Upper lobe of right lung (tissue), 1 donor: ENCODE results near the gene CA10. TPM values are rescaled to one million over a fixed set of nuclear protein-coding genes. Genes with fewer than 3 reads are reported as not detected.

Source experiments
- ATAC-seq: fragments of 200-7000 bp; cut with Tn5 transposase; one replicate; pipeline ENCODE4 v1.9.1; 2020; ENCODE audit warnings: mild to moderate bottlenecking, moderate library complexity
- DNase-seq: peaks from one replicate; pipeline ENCODE4 v3.0.0-alpha.2; 2020
- H3K27ac ChIP-seq: fragments of 200-600 bp; one replicate; pipeline ENCODE4 v1.8.0; 2022
- H3K27me3 ChIP-seq: fragments of 200-600 bp; one replicate; pipeline ENCODE4 v1.8.0; 2022; ENCODE audit warnings: mild to moderate bottlenecking
- H3K36me3 ChIP-seq: fragments of 200-600 bp; one replicate; pipeline ENCODE4 v1.8.0; 2022
- H3K4me1 ChIP-seq: fragments of 200-600 bp; one replicate; pipeline ENCODE4 v1.8.0; 2022
- H3K4me3 ChIP-seq: fragments of 200-600 bp; one replicate; pipeline ENCODE4 v1.8.0; 2022; ENCODE audit warnings: mild to moderate bottlenecking
- H3K9me3 ChIP-seq: fragments of 200-600 bp; one replicate; pipeline ENCODE4 v1.8.0; 2022
- intact Hi-C: fragments of 100-400 bp; cut with DNase I; formaldehyde crosslinking; loops from one replicate; pipeline ENCODE4 v1.11.0; 2022
- total RNA-seq: library from RNA; stranded (reverse); fragmentation: NEBNext Ultra II Directional; extraction: Animal tissue kit (Norgen Biotek cat#: 25700); gene quantifications from one replicate; pipeline ENCODE4 v1.2.1, GENCODE V29; 2021
- TF ChIP-seq, protein P1 (sequence below): fragments of 200-600 bp; IDR thresholded peaks from one replicate; pipeline ENCODE4 v1.8.0; 2022; ENCODE audit warnings: antibody characterized with exemption
- donor health status: DM: no; HTN: yes; CAD: no; lungs with severe emphysema.

Gene CA10
- total RNA-seq, 1 donor from 2014 or later: not detected

DNA sequence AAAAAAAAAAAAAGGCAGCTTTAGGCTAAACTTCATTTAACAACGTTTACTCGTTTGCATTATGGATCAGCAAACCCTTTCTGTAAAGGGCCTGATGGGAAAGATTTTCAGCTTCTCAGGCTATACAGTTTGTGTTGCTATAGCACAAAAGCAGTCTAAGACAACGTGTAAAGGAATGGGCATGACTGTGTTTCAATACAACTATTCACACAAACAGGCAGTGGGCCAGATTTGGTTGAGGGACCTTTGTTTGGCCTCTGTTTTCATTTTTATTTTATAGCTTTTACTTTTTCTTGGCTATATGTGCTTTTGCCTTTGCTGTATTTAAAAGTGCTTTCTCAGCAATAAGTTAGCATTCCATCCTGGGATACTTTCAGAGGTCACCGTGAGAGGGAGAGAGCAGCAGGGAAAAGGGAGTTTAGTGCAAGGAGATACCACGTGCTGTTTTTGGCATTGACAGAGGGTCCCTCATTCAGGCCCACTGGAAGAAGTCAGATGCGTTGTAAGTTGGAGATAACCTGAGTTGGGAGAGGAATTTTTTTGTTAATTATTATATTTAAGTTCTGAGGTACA, 562.6 kb downstream of the CA10 start:
- Histone ChIP-seq H3K9me3 (no peaks in the 10 kb centered on the region), H3K27me3 (no peaks in the 10 kb centered on the region), H3K4me1 (no peaks in the 10 kb centered on the region), H3K36me3 (no peaks in the 10 kb centered on the region), H3K4me3 (no peak overlapping the region), H3K27ac (no peak overlapping the region)
- DNase-seq: no peak
- ATAC-seq: no peak
- TF ChIP-seq, protein P1, sequence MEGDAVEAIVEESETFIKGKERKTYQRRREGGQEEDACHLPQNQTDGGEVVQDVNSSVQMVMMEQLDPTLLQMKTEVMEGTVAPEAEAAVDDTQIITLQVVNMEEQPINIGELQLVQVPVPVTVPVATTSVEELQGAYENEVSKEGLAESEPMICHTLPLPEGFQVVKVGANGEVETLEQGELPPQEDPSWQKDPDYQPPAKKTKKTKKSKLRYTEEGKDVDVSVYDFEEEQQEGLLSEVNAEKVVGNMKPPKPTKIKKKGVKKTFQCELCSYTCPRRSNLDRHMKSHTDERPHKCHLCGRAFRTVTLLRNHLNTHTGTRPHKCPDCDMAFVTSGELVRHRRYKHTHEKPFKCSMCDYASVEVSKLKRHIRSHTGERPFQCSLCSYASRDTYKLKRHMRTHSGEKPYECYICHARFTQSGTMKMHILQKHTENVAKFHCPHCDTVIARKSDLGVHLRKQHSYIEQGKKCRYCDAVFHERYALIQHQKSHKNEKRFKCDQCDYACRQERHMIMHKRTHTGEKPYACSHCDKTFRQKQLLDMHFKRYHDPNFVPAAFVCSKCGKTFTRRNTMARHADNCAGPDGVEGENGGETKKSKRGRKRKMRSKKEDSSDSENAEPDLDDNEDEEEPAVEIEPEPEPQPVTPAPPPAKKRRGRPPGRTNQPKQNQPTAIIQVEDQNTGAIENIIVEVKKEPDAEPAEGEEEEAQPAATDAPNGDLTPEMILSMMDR: no peak
- intact Hi-C loops: no loop called here

DNA sequence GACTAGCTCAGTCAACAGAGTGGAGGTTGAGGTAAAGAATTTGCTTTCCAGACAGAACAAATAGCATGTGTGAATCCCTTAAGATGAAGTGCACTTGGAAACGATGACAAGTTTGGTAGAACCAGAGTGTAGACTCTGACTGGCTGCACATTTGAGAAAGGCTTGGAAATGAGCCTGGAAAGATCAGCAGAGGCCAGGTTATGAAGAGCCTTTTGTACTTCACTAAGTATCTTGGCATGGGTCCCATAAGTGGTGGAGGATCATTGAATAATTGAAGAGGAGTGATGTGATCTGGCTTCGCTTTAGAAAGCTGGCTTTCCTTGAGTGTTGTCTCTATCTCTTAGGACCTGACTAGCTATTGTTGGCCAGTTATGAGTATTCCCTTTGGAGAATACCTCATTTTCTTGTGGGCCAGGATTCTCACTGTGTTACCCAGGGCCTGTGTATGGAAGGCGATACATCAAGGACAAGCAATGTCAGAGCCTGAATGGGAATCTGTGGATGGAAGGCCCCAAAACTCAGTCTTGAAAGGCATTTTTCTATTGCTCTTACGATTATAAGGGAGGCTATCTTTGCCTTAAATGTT, 568.4 kb downstream of the CA10 start:
- no peak overlapping the region for H3K4me3 ChIP-seq
- TF ChIP-seq, protein P1: no peak
- H3K4me1 ChIP-seq: no peaks in the 10 kb centered on the region
- H3K36me3 ChIP-seq: no peaks in the 10 kb centered on the region
- intact Hi-C loops: no loop called here
- ATAC-seq: no peak
- H3K9me3 ChIP-seq: peaks cover 4% of the 10 kb centered on the region
- no peak overlapping the region for H3K27ac ChIP-seq
- H3K27me3 ChIP-seq: no peaks in the 10 kb centered on the region
- DNase-seq: no peak

DNA sequence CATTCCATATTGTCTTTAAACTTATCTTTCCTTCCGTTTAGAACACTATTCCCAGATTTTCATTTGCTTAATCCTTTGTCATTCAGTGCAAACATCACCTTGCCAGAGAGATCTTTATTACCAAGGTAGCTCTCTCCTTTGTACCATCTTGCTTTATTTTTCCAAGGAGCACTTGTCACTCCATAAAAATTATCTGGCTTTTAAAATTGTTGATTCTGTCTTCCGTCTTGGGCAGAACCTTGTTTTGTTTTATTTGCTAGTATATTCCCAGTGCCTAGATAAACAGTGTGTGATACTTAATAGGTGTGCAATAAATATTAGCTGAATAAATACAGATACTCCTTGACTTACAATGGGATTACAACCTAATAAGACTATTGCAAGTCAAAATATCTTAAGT, 570.5 kb downstream of the CA10 start:
- Histone ChIP-seq H3K27me3 (no peaks in the 10 kb centered on the region), H3K36me3 (no peaks in the 10 kb centered on the region), H3K9me3 (peaks cover 4% of the 10 kb centered on the region), H3K27ac (no peak overlapping the region), H3K4me1 (no peaks in the 10 kb centered on the region), H3K4me3 (no peak overlapping the region)
- DNase-seq (no peak), ATAC-seq (no peak)
- intact Hi-C loops: no loop called here
- TF ChIP-seq, protein P1: no peak

DNA sequence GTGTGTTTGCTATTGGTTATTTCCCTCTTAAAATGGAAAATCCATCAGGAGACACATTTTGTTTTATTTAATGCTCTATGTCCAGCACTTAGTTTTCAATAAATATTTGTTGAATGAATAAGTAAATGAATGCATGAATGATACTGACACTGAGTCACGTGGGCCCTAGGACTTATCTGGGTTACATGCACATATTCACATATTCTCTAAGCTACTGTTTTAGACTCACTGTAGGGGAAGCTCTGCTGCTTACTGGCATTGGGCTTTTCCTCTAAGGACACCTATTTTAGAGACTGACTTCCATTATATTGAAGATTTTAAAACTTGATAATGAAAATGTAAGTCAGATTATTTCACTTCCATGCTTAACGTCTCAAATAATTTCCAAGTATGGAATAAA, 571.0 kb downstream of the CA10 start:
- Histone ChIP-seq H3K36me3 (no peaks in the 10 kb centered on the region), H3K4me1 (no peaks in the 10 kb centered on the region), H3K27ac (no peak overlapping the region), H3K4me3 (no peak overlapping the region), H3K9me3 (peaks cover 4% of the 10 kb centered on the region), H3K27me3 (no peaks in the 10 kb centered on the region)
- DNase-seq (no peak), ATAC-seq (no peak)
- TF ChIP-seq, protein P1: no peak
- intact Hi-C loops: no loop called here

DNA sequence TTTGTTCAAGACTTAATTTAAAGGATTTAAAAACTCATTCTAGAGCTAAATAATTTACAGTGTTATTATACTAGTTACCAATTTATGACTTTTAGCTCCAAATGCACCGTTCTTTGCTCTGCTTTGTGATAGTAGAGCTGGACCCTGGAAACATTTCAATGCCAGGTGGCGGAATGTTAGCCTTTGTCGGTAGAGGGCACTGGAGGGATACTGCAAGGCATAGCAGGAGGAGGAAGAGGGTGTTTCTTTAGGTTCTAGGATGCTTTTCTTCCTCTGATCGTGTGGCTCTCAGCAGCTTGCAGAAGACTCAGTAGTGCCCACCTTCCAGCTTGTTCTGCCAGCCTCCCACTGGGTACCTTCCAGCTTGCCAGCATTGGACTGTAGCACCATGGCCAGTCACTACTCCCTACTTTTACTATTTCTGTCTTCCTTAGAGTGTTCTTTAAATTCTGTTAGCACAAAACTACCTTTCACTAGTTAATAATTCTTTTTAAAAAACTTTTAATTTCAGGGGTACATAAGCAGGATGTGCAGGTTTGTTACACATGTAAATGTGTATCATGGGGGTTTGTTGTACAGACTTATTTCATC, 572.9 kb downstream of the CA10 start:
- no peak overlapping the region for H3K4me3 ChIP-seq
- H3K27ac ChIP-seq: no peak overlapping the region
- H3K4me1 ChIP-seq: no peaks in the 10 kb centered on the region
- H3K9me3 ChIP-seq: peaks cover 4% of the 10 kb centered on the region
- intact Hi-C loops: no loop called here
- DNase-seq (no peak), ATAC-seq (no peak)
- TF ChIP-seq, protein P1: no peak
- no peaks in the 10 kb centered on the region for H3K36me3 ChIP-seq
- no peaks in the 10 kb centered on the region for H3K27me3 ChIP-seq
